HCT116 (cell line): ENCODE data around the gene C5orf63. TPM values are rescaled to one million over a fixed set of nuclear protein-coding genes. Genes with fewer than 3 reads are reported as not detected.

Source experiments
- ATAC-seq: fragments of 200-7000 bp; cut with Tn5 transposase; 2 replicates; pipeline ENCODE4 v1.9.1; 2020; ENCODE audit warnings: mild to moderate bottlenecking, moderate library complexity
- BruUV-seq: library from RNA; stranded (reverse); fragments of 400-500 nt; replicated peaks from 2 replicates; lab custom pipeline; 2021; lab: Mats Ljungman, UMichigan
- CTCF ChIA-PET: fragments of 300-600 bp; sonication (Branson Sonifier 250); formaldehyde crosslinking; loops from one replicate; lab custom pipeline; 2021; ENCODE audit warnings: antibody characterized with exemption; lab: Charles Lee
- POLR2A ChIA-PET: fragments of 300-600, 350-600 bp; sonication (Branson Sonifier 250); formaldehyde crosslinking; loops from one replicate; lab custom pipeline; 2021; ENCODE audit warnings: antibody characterized with exemption; lab: Charles Lee
- RAD21 ChIA-PET, 2 experiments: fragments of 300-600 bp; sonication (Branson Sonifier 250); formaldehyde crosslinking; loops; one replicate each; lab custom pipeline; 2023; ENCODE audit warnings: low total read pairs in 2 of 2; ENCODE audit not compliant: uncharacterized antibody in 2 of 2, unreplicated experiment in 2 of 2, low non-redundant PET in 1 of 2; lab: Charles Lee
- DNase-seq: peaks from one replicate; pipeline ENCODE4 v3.0.0-alpha.2; 2010; ENCODE audit warnings: low read depth, low spot score
- H2AFZ ChIP-seq: fragments of 200-600 bp; shearing (Covaris generic), sonication (generic); 2 replicates; pipeline ENCODE4 v1.6.1; 2017; ENCODE audit warnings: low read depth, mixed run types, mixed read lengths, antibody characterized with exemption, low read length; ENCODE audit not compliant: poor library complexity, severe bottlenecking
- H3K27ac ChIP-seq: 2 replicates; pipeline ENCODE4 v1.5.1; 2012; ENCODE audit warnings: low read depth, low read length
- H3K27me3 ChIP-seq: fragments of 200-600 bp; sonication (generic); 2 replicates; pipeline ENCODE4 v1.6.1; 2016; ENCODE audit warnings: mixed run types, low read length, mixed read lengths; ENCODE audit not compliant: insufficient read depth
- H3K36me3 ChIP-seq, 2 experiments: fragments of 200-500 bp in 1 of 2; fragments of 200-600 bp in 1 of 2; sonication (Bioruptor generic) in 1 of 2; sonication (generic) in 1 of 2; 2 replicates each; pipeline versions ENCODE4 v1.5.1 to v1.6.1; 2014 to 2016; ENCODE audit warnings: low read length in 2 of 2, inconsistent platforms in 1 of 2, mixed read lengths in 1 of 2, mixed run types in 1 of 2; ENCODE audit not compliant: insufficient read depth in 2 of 2, control insufficient read depth in 1 of 2
- H3K4me1 ChIP-seq, 2 experiments: fragments of 200-600 bp in 1 of 2; sonication (generic) in 1 of 2; 2 replicates each; pipeline versions ENCODE4 v1.5.1 to v1.6.1; 2012 to 2017; ENCODE audit warnings: low read length in 2 of 2, inconsistent platforms in 1 of 2, mild to moderate bottlenecking in 1 of 2, mixed read lengths in 1 of 2, mixed run types in 1 of 2, moderate library complexity in 1 of 2; ENCODE audit not compliant: insufficient read depth in 2 of 2, control insufficient read depth in 1 of 2
- H3K4me2 ChIP-seq: fragments of 200-600 bp; sonication (generic); 2 replicates; pipeline ENCODE4 v1.6.1; 2017; ENCODE audit warnings: mixed run types, low read length, mixed read lengths
- H3K4me3 ChIP-seq, 2 experiments: fragments of 200-600 bp in 1 of 2; sonication (generic) in 1 of 2; replicated peaks in 1 of 2; 2 replicates each; pipeline ENCODE4 v1.5.1; 2011 to 2016; ENCODE audit warnings: low read length in 2 of 2, control low read depth in 1 of 2, low read depth in 1 of 2, mild to moderate bottlenecking in 1 of 2, mixed read lengths in 1 of 2, mixed run types in 1 of 2
- H3K79me2 ChIP-seq: fragments of 200-600 bp; sonication (generic); 2 replicates; pipeline ENCODE4 v1.6.1; 2017; ENCODE audit warnings: mild to moderate bottlenecking, mixed run types, low read length, moderate library complexity, mixed read lengths; ENCODE audit not compliant: insufficient read depth
- H3K9ac ChIP-seq: fragments of 200-600 bp; sonication (generic); 2 replicates; pipeline ENCODE4 v1.6.1; 2016; ENCODE audit warnings: low read length, mixed read lengths
- H3K9me2 ChIP-seq: fragments of 200-600 bp; sonication (generic), shearing (Covaris generic); 2 replicates; pipeline ENCODE4 v1.6.1; 2017; ENCODE audit warnings: mixed run types, mild to moderate bottlenecking, moderate library complexity; ENCODE audit not compliant: insufficient read depth
- H3K9me3 ChIP-seq, 2 experiments: fragments of 200-500 bp in 1 of 2; fragments of 200-600 bp in 1 of 2; sonication (Bioruptor generic) in 1 of 2; sonication (generic) in 1 of 2; 2 replicates each; pipeline ENCODE4 v1.6.1; 2014 to 2017; ENCODE audit warnings: low read length in 2 of 2, mixed read lengths in 2 of 2, inconsistent platforms in 1 of 2, low read depth in 1 of 2, mild to moderate bottlenecking in 1 of 2, mixed run types in 1 of 2, moderate library complexity in 1 of 2; ENCODE audit not compliant: control insufficient read depth in 1 of 2, insufficient read depth in 1 of 2
- H4K20me1 ChIP-seq: fragments of 200-600 bp; sonication (generic), shearing (Covaris generic); 2 replicates; pipeline ENCODE4 v1.6.1; 2017; ENCODE audit warnings: mixed run types, mild to moderate bottlenecking, moderate library complexity; ENCODE audit not compliant: insufficient read depth
- ATF3 ChIP-seq: IDR thresholded peaks from 2 replicates; pipeline ENCODE4 v1.6.1; 2012
- CBX3 ChIP-seq: IDR thresholded peaks from 2 replicates; pipeline ENCODE4 v1.6.1; 2012; ENCODE audit warnings: low read depth
- CTCF ChIP-seq, 3 experiments: fragments of 200-600 bp in 1 of 3; sonication (generic) in 1 of 3; IDR thresholded peaks in 2 of 3; conservative IDR thresholded peaks in 1 of 3; 2 replicates each; pipeline ENCODE4 v1.5.1; 2012 to 2017; ENCODE audit warnings: low read depth in 2 of 3, low read length in 2 of 3, antibody characterized with exemption in 1 of 3, borderline replicate concordance in 1 of 3, control low read depth in 1 of 3, mild to moderate bottlenecking in 1 of 3, mixed read lengths in 1 of 3, mixed run types in 1 of 3, moderate library complexity in 1 of 3; ENCODE audit not compliant: insufficient read depth in 1 of 3
- EGR1 ChIP-seq: IDR thresholded peaks from 2 replicates; pipeline ENCODE4 v1.6.1; 2012; ENCODE audit warnings: low read depth
- EZH2 ChIP-seq: fragments of 200-600 bp; sonication (generic); IDR thresholded peaks from 2 replicates; pipeline ENCODE4 v1.6.1; 2017; ENCODE audit warnings: antibody characterized with exemption, mixed run types
- EZH2phosphoT487 ChIP-seq: fragments of 200-600 bp; IDR thresholded peaks from 2 replicates; pipeline ENCODE4 v1.6.1; 2018; ENCODE audit warnings: antibody characterized with exemption, borderline replicate concordance
- FOSL1 ChIP-seq: IDR thresholded peaks from 2 replicates; pipeline ENCODE4 v1.6.1; 2012; ENCODE audit warnings: low read depth
- JUND ChIP-seq: IDR thresholded peaks from 2 replicates; pipeline ENCODE4 v1.6.1; 2012
- MAX ChIP-seq: IDR thresholded peaks from 2 replicates; pipeline ENCODE4 v1.6.1; 2012
- POLR2A ChIP-seq: IDR thresholded peaks from 2 replicates; pipeline ENCODE4 v1.7.0; 2011; ENCODE audit warnings: borderline replicate concordance; ENCODE audit not compliant: insufficient read depth, insufficient read length; ENCODE audit errors: extremely low read depth
- POLR2AphosphoS5 ChIP-seq: IDR thresholded peaks from 2 replicates; pipeline ENCODE4 v1.6.1; 2011; ENCODE audit warnings: mild to moderate bottlenecking, low read depth, low read length, moderate library complexity
- RAD21 ChIP-seq: IDR thresholded peaks from 2 replicates; pipeline ENCODE4 v1.6.1; 2012; ENCODE audit warnings: low read depth, mild to moderate bottlenecking
- SIN3A ChIP-seq: IDR thresholded peaks from 2 replicates; pipeline ENCODE4 v1.6.1; 2012; ENCODE audit warnings: low read depth
- SRF ChIP-seq: IDR thresholded peaks from 2 replicates; pipeline ENCODE4 v1.6.1; 2012; ENCODE audit warnings: low read depth
- TCF7L2 ChIP-seq: IDR thresholded peaks from 2 replicates; pipeline ENCODE4 v1.7.0; 2011; ENCODE audit warnings: borderline replicate concordance, inconsistent platforms; ENCODE audit not compliant: insufficient read depth, insufficient read length; ENCODE audit errors: extremely low read depth
- YY1 ChIP-seq: IDR thresholded peaks from 2 replicates; pipeline ENCODE4 v1.6.1; 2011; ENCODE audit warnings: low read length, low read depth, moderate library complexity, mild to moderate bottlenecking; ENCODE audit not compliant: insufficient replicate concordance; ENCODE audit errors: extremely low read depth
- ZBTB33 ChIP-seq: IDR thresholded peaks from 2 replicates; pipeline ENCODE4 v1.6.1; 2011; ENCODE audit warnings: mild to moderate bottlenecking, low read length, moderate library complexity; ENCODE audit not compliant: insufficient replicate concordance; ENCODE audit errors: extremely low read depth
- ZFX ChIP-seq: fragments of 450-650 bp; IDR thresholded peaks from 2 replicates; pipeline ENCODE4 v1.6.1; 2017
- ZNF274 ChIP-seq: fragments of 200-500 bp; sonication (Bioruptor generic); IDR thresholded peaks from 2 replicates; pipeline ENCODE4 v1.6.1; 2014; ENCODE audit warnings: mild to moderate bottlenecking, low read depth, low read length, inconsistent platforms
- intact Hi-C: fragments of 100-400 bp; cut with micrococcal nuclease; formaldehyde crosslinking; loops from 2 replicates; pipeline ENCODE4 v1.10.0; 2022
- total RNA-seq: library from RNA; stranded (reverse); gene quantifications from one replicate; pipeline ENCODE4 v1.2.1, GENCODE V29; 2021; ENCODE audit not compliant: unreplicated experiment

C5orf63 gene
- total RNA-seq, 1 experiment from 2014 or later: 4.4 TPM

GRCh38 chr5:127012916-127013315, 60.4 kb downstream of the C5orf63 start:
- TF ChIP-seq EGR1: no peak
- TF ChIP-seq ZBTB33: no peak
- TF ChIP-seq RAD21: no peak
- no peak for TF ChIP-seq POLR2A
- TF ChIP-seq ZNF274: no peak
- no peak for TF ChIP-seq POLR2AphosphoS5
- TF ChIP-seq EZH2: no peak
- TF ChIP-seq ATF3: no peak
- no peak for TF ChIP-seq EZH2phosphoT487
- TF ChIP-seq CTCF (IDR thresholded peaks at IDR 0.05 in 2 of 3, conservative IDR thresholded peaks at IDR 0.05 in 1 of 3; ENCODE audit: borderline replicate concordance in 1 of 3, insufficient read depth in 1 of 3, low read depth in 2 of 3, low read length in 2 of 3): no peak
- no peak for TF ChIP-seq FOSL1
- TF ChIP-seq ZFX: no peak
- TF ChIP-seq YY1: no peak
- no peak for TF ChIP-seq MAX
- TF ChIP-seq SIN3A: no peak
- no peak for TF ChIP-seq CBX3
- TF ChIP-seq JUND: no peak
- no peak for TF ChIP-seq SRF
- TF ChIP-seq TCF7L2: no peak
- no peak overlapping the region for H3K9ac ChIP-seq

More at GRCh38 chr5:127012916-127013315, 60.4 kb downstream of the C5orf63 start:
- no peaks in the 10 kb centered on the region for H3K36me3 ChIP-seq
- H3K4me2 ChIP-seq: no peak overlapping the region
- no TSS peak for BruUV-seq
- H3K4me1 ChIP-seq: no peaks in the 10 kb centered on the region
- no peak overlapping the region for H3K27ac ChIP-seq
- ChIA-PET POLR2A (no interaction called here), RAD21 (no interaction called here), CTCF (no interaction called here)
- DNase-seq: no peak
- no peaks in the 10 kb centered on the region for H3K27me3 ChIP-seq
- no peak overlapping the region for H3K4me3 ChIP-seq
- intact Hi-C loops: no loop called here
- no peak for ATAC-seq
- no peaks in the 10 kb centered on the region for H3K9me2 ChIP-seq
- no peaks in the 10 kb centered on the region for H4K20me1 ChIP-seq
- no peaks in the 10 kb centered on the region for H3K9me3 ChIP-seq
- no peaks in the 10 kb centered on the region for H3K79me2 ChIP-seq
- H2AFZ ChIP-seq: no peak overlapping the region
